Left hindlimb (tissue), 1 donor: ENCODE results near the gene ENHO.

Experiments used
- DNase-seq: peaks from one replicate; pipeline ENCODE4 v3.0.0-alpha.2; 2018

ENHO gene

GRCh38 chr9:34522971-34523797 lies at the start of gene ENHO:
Gene ENHO (minus strand): TSS chr9:34522990. CDS start chr9:34521695, 1,295 bp downstream.
- DNase-seq, result peak; percentile 93

- DNase-seq, result no peak
Observed at GRCh38 chr9:34572092-34572491, 49.3 kb upstream of the ENHO start.

GRCh38 chr9:34571481-34571810 lies 48.7 kb upstream of the ENHO start:
- no peak for DNase-seq

- no peak for DNase-seq
Observed at GRCh38 chr9:34570809-34571480, 48.2 kb upstream of the ENHO start.

- no peak for DNase-seq
Observed at GRCh38 chr9:34570376-34570775, 47.6 kb upstream of the ENHO start.

- no peak for DNase-seq
Observed at GRCh38 chr9:34568774-34569173, 46.0 kb upstream of the ENHO start.

GRCh38 chr9:34568133-34568532 lies 45.3 kb upstream of the ENHO start:
- DNase-seq, result no peak

- DNase-seq, result peak; percentile 27
Observed at GRCh38 chr9:34566972-34567371, 44.2 kb upstream of the ENHO start.

GRCh38 chr9:34566322-34566721 lies 43.5 kb upstream of the ENHO start:
- DNase-seq, result peak; percentile 49

- DNase-seq, result peak; percentile 22
Observed at GRCh38 chr9:34565856-34566255, 43.1 kb upstream of the ENHO start.

- peak; percentile 11 for DNase-seq
Observed at GRCh38 chr9:34564617-34565016, 41.8 kb upstream of the ENHO start.

GRCh38 chr9:34563262-34563661 lies 40.5 kb upstream of the ENHO start:
- DNase-seq, result no peak

GRCh38 chr9:34562135-34562745 lies 39.5 kb upstream of the ENHO start:
- DNase-seq, result peak; percentile 8

GRCh38 chr9:34560599-34561214 lies 37.9 kb upstream of the ENHO start:
- peak; percentile 31 for DNase-seq

- DNase-seq, result peak; percentile 67
Observed at GRCh38 chr9:34559624-34560455, 37.0 kb upstream of the ENHO start.

- peak; percentile 70 for DNase-seq
Observed at GRCh38 chr9:34558919-34559623, 36.3 kb upstream of the ENHO start.

- no peak for DNase-seq
Observed at GRCh38 chr9:34558364-34558763, 35.6 kb upstream of the ENHO start.

- no peak for DNase-seq
Observed at GRCh38 chr9:34557426-34558321, 34.9 kb upstream of the ENHO start.

- no peak for DNase-seq
Observed at GRCh38 chr9:34556949-34557348, 34.2 kb upstream of the ENHO start.

- DNase-seq, result no peak
Observed at GRCh38 chr9:34555936-34556525, 33.2 kb upstream of the ENHO start.
